ENCODE results near the gene RAB19.

GRCh38 chr7:140426130-140426529 is 22.3 kb downstream of the RAB19 start:
- TF ChIP-seq CTCF (IDR thresholded peaks at IDR 0.05) (no peak), EZH2 (IDR thresholded peaks at IDR 0.05; ENCODE audit: borderline replicate concordance, insufficient read depth, low read depth, low read length, poor library complexity, severe bottlenecking) (no peak)
